ENCODE results near the gene GIGYF2.
"Not testable (repeated sequence)": the region's sequence is repeated elsewhere in the genome, so short reads cannot be mapped to it uniquely, and the experiment has no call there.

The GIGYF2 gene, protein sequence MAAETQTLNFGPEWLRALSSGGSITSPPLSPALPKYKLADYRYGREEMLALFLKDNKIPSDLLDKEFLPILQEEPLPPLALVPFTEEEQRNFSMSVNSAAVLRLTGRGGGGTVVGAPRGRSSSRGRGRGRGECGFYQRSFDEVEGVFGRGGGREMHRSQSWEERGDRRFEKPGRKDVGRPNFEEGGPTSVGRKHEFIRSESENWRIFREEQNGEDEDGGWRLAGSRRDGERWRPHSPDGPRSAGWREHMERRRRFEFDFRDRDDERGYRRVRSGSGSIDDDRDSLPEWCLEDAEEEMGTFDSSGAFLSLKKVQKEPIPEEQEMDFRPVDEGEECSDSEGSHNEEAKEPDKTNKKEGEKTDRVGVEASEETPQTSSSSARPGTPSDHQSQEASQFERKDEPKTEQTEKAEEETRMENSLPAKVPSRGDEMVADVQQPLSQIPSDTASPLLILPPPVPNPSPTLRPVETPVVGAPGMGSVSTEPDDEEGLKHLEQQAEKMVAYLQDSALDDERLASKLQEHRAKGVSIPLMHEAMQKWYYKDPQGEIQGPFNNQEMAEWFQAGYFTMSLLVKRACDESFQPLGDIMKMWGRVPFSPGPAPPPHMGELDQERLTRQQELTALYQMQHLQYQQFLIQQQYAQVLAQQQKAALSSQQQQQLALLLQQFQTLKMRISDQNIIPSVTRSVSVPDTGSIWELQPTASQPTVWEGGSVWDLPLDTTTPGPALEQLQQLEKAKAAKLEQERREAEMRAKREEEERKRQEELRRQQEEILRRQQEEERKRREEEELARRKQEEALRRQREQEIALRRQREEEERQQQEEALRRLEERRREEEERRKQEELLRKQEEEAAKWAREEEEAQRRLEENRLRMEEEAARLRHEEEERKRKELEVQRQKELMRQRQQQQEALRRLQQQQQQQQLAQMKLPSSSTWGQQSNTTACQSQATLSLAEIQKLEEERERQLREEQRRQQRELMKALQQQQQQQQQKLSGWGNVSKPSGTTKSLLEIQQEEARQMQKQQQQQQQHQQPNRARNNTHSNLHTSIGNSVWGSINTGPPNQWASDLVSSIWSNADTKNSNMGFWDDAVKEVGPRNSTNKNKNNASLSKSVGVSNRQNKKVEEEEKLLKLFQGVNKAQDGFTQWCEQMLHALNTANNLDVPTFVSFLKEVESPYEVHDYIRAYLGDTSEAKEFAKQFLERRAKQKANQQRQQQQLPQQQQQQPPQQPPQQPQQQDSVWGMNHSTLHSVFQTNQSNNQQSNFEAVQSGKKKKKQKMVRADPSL (N-terminal part only)

DNA sequence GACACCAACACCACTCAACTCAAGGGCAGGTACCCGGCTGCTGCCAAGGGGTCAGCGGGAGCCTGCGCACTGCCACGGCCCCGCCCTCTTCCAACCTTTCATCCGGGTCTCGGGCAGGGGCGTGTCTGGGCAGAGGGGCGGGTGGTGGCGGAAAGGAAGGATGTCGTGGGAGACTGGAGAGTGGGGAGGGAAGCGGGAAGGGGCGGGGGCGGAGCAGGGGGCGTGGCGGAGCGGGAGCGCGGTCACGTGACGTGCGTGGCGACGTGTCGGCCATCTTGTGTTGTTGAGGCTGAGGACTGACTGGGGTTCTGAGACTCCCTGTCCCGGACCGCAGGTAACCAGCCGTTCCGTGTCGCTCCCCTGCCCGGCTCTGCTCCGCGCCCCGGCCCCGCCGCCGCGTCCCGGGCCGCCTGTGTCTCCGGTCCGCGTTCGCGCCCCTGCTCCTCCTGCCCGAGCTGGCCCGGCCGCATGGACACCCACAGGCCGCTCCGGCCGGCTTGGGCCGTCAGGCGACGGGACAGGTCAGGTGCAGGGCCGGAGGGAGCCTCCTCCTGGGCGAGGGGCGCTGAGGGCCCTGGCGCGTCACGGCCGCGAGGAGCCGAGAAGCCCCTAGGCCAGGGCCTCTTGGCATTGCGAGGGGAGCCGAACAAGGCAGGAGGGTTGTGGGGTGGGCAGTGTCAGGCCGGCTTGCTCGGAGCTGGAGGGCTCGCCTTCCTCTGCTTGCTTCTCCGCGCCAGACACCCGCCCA lies at the start of gene GIGYF2:
Gene GIGYF2, plus strand, starts transcription at position 273 of the 748 bp plus-strand sequence. CDS start 37,867 bp downstream, outside the sequence.
- peak; percentile 85 for DNase-seq

DNA sequence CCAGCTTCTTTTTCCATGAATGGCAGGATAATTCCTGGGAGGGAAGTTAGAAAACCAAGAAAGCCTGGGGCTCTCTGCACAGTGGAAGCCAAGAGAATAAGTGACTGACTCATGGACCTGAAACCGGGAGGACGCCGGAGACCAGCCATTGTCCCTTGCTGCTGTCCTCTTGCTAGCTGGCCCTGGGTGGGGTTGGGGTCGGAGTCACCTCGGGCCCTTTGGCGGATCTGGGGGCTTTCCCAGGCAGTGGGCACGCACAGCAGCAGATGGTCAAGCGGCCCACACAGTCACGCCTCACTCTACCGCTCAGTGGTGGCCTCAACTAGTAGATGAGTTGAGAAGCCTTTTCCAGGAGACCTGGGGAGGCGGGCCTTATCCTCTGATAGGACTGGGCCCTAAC lies 48.1 kb upstream of the GIGYF2 start:
- no peak for DNase-seq

DNA sequence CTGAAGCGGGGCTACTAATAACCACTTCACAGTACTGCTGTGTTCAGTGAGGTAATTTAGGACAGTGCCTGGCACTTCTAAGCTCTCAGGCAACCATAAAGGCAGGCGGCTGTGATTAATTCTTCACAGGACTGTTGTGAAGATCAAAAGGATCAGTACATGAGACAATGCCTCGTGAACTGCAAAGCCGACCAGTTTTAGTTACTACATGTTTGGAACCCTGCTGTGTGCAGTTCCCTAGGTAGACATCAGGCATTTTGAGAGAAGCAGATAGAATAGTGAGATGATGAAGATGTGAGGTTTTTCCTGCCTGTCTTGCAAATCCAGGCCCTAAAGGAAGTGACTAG lies 44.7 kb upstream of the GIGYF2 start:
- no peak for DNase-seq

DNA sequence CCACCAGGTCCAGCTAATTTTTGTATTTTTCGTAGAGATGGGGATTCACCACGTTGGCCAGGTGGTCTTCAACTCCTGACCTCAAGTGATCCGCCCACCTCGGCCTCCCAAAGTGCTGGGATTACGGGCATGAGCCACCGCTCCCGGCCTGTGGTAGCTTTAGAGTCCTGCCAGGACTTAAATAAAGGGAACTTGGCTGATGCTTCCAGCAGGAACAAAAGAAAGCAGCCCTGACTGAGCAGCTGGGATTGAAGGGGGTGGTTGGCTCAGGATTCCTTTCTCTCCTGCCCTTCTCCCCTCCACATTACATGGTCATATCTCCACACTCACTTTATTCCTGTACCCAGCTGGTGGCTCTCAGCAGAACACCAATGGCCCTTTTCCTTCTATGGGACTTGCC lies 43.7 kb upstream of the GIGYF2 start:
- DNase-seq: no peak

DNA sequence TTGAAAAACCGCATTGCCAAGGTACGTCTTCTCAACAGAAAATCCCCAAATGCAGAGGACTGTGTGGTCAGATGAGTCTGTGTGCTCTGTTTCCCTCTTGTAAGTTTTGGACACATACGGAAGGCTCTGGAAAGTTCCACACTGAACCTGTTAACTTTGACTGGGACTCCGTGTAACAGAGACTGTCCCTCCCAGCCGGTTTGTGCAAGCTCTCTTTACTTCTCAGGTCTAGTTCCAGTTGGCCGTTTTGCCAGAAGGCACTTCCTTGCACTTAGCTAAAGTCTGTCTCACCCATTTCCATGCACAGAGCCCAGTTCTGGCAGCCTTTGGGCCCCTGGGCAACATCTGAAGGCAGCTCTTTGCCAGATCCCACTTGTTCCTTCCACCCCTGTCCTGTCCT lies 41.7 kb upstream of the GIGYF2 start:
- no peak for DNase-seq

DNA sequence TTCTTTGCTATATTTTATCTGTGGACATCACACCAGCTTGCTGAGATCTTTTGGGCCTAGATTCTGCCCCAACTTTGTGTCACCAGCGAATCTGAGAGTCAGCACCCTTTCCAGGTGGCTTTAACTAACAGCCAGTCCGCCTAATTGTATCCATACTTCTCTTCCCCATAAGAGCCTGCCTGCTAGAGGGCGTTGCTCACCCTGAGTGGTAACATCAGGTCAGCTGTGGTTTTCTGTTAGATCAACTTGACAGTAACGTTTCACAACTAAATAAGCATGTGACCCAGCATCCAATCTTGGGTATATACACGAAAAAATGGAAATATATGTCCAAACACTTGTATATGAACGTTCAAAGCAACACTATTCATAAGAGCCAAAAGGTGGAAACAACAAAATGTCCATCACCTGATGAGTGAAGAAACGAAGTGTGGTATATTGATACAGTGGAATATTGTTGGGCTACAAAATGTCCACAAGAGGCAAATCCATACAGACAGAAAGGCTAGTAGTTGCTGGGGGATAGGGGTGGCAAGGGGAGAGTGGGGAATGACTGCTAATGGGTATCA lies 38.8 kb upstream of the GIGYF2 start:
- no peak for DNase-seq

DNA sequence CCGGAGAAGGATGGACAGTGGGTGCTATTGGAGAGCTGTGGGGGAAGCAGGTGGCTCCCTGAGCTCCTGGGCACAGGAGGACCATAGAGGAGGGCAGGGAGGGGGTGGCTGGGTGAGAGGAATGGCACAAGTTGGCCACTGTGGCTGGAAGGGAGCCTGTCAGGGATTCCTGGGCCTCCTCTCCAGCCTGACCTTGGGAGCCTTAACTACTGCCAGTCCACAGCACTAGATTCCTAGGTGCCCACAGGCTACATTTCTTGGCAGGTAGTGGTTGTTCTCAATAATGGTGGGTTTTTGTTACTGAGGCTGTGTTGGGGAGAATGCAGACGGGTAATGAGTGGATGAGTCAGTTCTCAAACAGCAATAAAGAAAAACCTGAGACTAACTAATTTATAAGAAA lies 37.8 kb upstream of the GIGYF2 start:
- DNase-seq: no peak

DNA sequence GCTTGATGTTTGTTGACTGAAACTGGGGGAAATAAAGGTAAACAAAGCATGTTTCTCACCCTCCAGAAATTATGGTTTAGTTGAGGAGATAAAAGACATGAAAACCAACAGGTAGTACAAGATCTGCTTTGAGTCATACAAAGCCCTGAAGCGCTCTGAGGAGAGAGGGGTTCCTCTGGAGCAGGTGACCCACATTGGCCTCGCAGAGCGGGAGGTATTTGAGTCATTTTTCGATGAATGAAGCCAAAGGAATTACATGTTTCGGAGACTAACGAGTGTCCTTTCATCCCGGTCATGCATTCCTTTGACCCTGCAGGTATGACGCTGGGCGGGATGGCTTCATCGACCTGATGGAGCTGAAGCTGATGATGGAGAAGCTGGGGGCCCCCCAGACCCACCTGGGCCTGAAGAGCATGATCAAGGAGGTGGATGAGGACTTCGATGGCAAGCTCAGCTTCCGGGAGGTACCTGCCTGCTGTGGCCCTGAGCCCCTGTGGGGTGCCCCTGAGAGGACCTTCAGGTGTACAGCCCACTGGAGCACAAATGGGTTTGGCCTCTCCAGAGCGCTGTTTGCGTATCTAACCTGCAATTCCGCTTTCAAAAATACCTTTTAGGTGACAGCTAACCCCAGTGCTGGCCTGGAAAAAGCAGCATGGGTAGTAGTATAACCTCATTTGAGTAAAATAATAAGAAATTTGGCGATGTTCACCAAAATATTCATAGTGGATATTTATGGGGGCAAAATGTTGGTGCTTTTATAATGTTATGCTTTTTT lies 34.5 kb upstream of the GIGYF2 start:
- DNase-seq: no peak

DNA sequence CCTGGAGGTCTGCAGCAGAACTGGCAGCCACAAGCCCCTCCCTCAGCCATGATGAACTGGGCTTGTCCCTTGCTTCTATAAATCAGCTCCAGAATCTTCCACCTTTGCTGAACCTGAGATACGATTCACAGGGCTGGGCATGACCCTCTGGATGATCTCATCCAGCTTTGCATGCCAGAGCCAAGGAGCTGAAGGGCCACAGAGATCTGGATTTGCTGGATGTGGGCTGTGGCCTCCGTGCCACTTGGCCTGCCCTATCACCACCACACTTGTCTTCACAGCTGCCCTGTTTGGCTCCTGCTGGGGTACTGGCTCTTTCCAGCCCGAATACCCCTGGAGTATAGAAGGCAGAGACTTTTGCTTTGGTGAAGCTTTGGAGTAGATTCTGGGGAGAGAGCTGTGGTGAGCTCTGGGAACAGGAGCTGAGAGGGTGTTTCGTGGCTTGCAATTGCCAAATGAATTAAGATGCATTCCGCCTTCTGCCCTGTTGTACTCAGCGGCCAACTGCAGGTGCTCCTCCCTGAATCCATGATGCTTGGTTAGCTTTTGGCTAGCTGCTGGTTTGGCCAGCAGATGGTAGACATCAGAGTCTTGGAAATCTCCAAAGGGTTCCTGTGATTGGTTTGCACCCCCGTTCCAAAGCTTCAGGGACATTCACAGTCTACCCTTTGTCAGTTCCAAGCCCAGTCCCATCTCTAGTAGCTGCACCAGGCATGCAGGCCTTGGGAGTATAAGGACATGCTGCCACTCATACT lies 30.9 kb upstream of the GIGYF2 start:
- no peak for DNase-seq

DNA sequence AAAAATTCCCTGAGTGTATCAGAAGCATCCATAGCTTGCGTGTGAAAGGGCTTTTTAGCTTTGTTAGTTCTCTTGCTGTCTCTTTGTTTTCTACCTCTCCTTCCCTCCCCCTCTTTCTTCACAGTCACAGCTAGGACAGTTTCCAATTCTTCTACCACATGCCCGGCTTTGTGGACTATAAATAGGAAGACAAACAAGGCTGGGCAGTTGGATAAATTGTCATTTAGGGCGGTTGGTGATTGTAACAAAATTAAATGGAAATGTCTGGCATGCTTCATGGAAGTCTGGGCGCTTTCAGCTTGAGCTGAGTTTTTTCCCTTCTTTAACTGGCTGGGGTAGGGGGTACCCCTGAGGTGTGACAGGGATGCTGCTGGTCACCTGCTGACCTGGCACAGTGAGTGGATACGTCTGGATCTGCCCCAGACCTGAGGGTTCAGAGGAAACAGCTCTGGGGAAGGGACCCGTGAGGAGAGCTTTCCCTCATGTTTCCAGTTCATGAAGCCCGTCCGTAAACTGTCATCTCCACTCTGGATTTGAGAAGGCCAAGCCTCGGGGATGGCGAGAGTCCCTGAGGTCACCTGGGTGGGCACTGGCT lies 29.0 kb upstream of the GIGYF2 start:
- DNase-seq: no peak

DNA sequence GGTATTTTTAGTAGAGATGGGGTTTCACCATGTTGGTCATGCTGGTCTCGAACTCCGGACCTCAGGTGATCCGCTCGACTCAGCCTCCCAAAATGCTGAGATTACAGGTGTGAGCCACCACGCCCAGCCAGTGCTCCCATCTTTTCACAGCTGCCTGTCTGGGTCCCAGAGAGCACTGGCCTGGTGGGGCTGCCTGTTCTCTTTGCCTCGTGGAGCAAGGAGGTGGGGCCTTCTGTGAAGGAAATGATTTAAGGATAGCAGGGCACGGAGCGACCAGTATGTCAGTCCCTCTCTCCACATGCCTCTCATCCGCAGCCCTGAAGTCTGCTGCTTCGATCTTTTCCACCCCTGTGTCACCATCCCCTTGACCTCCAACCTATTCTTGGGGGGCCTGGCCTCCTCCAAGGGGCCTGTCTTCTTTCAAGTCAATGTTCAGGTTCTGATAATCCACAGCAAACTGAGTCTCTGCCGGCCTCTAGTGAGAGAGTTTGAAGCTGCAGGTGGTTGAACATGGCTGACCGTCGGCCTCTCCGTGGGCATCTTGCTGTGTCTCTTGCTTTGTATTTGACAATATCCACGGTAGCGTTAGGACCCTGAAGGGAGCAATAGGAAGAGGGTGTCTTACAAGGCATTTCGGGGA lies 28.2 kb upstream of the GIGYF2 start:
- DNase-seq: no peak

DNA sequence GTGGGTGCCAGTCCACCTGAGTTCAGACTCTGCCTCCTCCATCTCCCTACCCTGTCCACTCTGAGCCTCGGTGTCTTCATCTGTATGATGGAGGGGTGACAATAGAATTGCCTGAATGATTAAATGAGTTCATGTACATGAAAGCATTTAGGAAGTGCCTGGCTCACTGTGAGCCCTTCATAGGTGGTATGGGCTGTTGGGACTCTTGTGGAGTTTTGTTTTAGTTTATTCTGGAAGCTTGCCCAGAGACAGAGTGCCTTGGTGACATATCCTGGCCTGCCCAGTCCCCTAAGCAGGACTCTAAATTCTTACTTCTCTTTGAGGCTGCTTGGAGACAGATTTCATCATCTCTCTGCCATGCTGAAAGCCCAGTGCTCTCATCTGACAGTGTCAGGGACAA lies 24.5 kb upstream of the GIGYF2 start:
- peak; percentile 46 for DNase-seq

DNA sequence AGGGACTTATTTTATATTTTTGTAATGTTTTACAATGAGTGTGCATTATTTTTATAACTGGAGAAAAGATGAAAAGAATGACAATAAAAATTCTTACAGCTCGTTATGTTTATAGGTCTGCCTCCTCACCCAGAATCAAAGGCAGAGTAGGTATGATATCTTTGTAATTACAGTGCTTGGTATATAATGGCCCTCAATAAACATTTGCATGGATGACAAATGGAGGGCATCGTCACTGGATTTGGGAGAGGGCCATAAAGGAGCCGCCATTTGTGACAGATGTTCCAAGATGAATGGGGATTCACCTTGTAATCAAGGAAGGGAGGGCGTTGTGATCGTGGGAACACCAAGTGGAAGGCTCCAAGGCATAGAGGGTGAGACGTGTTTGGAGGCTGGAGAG lies 22.6 kb upstream of the GIGYF2 start:
- no peak for DNase-seq

DNA sequence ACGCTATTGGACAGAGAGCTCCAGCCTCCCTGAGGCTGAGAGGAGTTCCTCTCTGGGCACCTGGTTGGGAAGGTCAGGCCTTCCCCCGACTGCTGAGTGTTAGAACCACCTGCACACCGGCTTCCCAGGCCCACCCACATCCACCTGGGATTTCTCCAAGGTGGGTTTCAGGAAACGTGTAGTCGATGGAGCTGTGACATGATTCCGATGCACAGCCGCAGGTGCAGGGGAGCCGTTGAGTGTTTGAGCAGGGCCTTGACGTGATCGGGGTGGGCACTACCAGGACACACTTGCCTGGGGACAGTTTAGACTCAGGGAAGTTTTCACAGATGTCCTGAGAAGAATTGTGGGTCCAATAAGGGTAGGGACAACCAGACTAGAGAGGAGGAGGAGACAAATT lies 21.8 kb upstream of the GIGYF2 start:
- no peak for DNase-seq

DNA sequence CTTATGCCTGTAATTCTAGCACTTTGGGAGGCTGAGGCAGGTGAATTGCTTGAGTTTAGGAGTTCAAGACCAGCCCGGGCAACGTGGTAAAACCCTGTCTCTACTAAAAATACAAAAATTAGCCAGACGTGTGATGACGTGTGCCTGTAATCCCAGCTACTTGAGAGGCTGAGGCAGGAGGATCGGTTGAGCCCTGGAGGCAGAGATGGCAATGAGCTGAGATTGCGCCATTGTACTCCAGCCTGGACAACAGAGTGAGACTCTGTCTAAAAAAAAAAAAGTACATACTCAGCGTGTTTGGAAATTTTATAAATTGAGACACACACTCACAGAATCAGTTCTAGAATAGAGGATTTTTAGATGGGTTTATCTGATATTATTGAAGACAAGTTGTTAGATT lies 17.1 kb upstream of the GIGYF2 start:
- no peak for DNase-seq

DNA sequence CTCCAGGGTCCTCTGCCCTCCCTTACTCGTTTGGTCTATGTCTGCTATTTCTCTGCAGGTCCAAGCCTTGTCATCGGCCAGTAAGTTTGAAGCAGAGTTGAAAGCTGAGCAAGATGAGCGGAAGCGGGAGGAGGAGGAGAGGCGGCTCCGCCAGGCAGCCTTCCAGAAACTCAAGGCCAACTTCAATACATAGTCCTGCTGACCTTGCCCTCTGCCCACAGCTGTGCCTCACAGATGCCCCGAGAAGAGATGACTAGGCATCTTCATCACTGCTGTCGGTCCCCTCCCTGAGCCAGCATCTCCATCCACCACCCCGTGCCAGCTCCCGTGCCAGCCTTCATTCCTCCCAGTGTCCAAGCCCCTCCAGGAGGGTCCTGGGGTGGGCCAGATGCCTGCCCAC lies 15.6 kb upstream of the GIGYF2 start:
- DNase-seq: no peak

DNA sequence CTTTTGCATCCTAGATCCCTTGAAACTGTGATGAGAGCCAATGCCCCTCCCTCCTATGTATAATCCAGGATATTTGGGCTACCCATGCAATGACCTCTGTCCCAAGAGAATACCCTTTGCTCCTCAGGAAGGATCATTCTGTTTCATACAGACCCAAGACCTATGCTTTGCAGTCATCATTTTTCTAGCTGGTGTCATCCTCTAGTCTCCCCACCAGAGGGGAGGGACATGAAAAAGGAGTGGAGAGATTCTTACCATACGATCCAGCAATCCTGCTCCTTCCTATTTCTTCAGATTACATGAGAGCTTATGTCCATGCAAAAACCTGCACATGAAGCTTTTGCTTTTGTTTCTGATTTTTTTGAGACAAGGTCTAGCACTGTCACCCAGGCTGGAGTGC lies 13.8 kb upstream of the GIGYF2 start:
- no peak for DNase-seq

DNA sequence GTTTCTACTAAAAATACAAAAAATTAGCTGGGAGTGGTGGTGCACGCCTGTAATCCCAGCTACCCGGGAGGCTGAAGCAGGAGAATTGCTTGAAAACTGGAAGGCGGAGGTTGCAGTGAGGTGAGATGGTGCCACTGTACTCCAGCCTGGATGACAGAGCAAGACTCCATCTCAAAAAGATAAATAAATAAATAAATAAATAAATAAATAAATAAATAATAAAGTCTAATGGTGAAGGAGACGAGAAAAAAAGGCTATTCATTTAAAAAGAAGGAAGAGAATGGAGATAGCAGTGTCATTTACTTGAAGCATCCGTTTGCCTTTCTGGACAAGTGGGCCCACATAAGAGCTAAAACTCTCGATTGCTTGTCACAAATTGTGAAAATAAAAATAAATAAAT lies 11.7 kb upstream of the GIGYF2 start:
- not testable (repeated sequence) for DNase-seq

DNA sequence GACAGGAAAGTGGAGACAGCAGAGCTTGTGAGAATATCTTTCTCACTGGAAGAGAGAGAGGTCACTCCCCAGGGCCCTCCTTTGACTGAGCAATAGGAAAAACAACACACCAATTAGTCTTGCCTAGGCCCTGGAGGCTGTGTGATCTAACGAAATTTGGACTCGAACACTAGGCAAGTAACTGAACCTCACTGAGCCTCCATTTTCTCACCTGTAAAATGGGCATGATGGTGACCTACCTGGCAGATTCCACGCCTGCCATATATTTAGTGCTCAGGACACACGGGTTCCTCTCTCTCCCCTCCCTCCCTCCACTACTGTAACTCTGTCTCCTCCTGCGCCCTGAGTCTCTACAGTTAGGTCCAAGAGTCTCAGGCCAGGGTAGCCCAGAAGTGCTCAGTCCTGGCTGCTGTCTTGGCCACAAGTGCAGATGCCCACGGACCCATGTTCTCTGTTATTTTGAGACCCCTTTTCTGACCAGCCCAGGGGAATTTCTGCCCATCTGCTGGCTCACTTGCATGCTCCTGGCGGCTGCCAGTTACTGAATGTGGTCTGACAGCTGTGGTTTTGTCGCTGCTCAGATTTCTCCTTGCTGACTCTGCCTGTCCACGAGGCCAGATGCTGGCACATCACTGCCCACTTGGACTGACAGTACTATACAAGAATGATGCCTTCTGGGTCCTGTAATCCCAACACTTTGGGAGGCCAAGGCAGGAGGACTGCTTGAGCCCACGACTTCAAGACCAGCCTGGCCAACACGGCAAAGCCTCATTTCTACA lies 9.6 kb upstream of the GIGYF2 start:
- no peak for DNase-seq

Measured in DMS79 (cell line).